Measurements from ENCODE around the gene LRP4.

LRP4 gene

DNA sequence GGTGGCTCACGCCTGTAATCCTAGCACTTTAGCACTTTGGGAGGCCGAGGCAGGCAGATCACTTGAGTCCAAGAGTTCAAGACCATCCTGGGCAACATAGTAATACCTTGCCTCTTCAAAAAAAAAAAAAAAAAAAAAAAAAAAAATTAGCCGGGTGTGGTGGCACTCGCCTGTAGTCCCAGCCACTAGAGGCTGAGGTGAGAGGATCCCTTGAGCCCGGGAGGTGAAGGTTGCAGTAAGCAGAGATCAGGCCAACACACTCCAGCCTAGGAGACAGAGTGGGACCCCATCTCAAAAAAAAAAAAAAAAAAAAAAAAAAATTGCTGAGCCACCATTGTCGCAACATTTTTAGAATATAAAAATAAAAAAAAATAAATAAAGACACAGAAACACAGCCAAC is 79.8 kb downstream of the LRP4 start:
- no peak for DNase-seq

DNA sequence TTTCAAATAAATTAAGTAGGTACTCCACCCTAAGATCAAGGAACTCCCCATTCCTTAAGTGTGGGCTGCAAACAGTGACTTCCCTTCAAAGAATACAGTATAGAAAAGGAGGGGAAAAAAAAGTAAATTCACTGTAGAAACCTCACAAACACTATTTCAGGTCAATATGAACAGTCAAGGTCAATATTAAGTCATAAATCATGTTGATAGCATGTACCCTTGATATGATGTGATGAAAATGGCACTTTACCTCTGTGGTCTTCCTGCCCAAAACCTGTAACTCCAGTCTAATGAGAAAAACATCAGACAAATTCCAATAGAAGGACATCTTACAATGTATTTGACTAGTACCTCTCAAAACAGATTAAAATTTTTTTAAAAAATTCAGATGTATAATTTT is 80.5 kb downstream of the LRP4 start:
- no peak for DNase-seq

DNA sequence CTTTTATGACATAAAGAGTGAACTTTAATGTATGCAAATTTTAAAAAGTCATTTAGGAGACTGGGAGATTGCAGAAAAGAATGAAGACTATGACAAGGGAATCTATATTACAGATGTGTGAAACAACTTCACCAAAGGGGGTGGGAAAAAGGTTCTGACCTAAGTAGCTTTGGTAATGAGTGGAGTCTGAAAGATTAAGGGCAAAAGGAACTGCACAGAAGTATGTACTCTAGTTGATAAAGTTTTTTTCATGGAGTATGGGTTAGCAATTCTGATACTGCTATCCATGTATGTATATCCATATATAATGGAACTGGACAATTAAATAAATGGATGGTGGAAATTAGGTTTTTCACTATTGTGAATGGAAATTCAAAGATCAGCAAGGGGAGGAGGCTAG is 81.5 kb downstream of the LRP4 start:
- no peak for DNase-seq

DNA sequence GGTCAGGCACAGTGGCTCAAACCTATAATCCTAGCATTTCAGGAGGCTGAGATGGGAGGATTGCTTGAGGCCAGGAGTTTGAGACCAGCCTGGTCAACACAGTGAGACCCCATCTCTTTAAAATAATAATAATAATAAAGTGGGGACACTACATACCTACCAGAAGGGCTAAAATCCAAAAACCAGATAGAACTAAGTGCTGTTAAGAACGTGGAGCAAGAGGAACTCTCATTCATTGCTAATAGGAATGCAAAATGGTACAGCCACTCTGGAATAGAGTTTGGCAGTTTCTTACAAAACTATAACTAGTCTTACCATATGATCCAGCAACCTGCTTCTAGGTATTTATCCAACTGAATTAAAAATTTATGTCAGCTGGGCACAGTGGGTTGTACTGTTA is 81.9 kb downstream of the LRP4 start:
- no peak for DNase-seq

DNA sequence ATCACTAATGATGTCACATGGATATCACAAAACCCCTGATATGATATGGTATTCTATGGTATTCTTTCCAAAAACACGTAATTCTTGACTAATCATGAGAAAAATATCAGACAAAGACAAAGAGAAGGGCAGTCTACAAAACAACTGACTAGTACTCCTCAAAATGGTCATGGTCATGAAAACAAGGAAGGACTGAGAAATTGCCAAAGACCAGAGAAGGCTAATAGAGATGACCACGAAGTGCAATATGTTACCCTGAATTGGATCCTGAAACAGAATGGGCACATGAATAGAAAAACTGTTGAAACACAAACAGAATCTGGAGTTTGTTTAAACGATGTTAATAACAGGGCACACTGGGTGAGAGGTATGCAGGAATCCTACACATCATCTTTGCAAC is 82.5 kb downstream of the LRP4 start:
- no peak for DNase-seq

DNA sequence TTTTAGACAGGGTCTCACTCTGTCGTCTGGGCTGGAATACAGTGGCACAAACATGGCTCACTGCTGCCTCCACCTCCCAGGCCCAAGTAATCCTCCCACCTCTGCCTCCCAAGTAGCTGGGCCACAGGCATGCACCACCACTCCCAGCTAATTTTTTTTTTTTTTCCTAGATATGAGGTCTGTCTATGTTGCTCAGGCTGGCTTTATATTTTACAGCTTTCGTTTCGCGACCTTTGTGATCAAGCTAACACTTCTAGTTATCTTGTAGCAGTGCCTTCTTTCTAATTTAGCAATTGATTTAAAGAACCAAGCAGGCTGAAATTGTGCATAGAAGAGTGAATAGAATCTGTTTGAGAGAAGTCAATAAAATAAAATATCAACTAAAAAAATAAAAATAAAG is 83.5 kb downstream of the LRP4 start:
- no peak for DNase-seq

DNA sequence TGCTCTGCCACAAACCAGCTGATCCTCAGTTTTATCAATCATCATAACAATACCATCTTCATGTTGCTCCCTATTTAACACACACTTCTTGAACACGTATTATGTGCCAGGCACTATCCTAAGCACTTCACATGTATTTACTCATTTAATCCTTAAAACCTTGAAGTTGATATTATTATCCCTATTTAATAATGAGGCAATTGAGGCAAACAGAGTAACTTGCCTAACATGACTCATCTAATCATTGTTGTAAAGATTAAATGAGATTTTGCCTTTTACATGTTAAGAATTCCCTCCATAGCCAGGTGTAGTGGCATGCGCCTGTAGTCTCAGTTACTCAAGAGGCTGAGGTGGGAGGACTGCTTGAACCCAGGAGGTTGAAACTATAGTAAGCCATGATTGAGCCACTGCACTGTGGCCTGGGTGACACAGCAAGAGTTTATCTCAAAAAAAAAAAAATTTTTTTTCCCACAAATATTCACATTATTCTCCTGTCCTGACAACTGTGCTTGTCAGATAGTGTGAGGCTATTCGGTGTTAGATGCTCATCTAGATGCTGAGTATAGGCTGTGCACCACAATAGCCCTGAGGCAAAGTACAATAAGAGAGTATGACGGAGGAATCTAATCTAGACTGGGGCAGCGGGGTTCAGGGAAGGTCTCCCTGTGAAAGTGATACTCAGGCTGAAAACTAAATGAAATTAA is 85.7 kb downstream of the LRP4 start:
- no peak for DNase-seq

DNA sequence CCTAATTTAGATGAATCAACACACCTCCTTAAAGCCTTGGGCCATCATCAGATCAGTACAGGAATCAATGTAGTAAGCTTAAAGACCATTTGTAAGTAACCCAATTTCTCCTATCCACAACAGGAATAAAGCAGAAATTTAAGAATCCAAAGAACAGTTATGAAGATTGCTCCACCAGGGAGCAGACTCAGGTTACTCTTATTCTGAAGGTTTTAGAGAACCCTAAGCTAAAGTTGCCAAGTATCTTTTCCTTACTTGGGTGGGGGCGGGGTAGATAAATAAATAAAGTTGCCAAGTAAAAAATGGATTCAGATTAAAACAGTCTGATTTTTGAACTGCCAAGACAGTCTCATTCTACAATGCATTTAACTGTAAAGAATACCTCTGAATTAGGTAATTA is 90.4 kb downstream of the LRP4 start:
- no peak for DNase-seq

DNA sequence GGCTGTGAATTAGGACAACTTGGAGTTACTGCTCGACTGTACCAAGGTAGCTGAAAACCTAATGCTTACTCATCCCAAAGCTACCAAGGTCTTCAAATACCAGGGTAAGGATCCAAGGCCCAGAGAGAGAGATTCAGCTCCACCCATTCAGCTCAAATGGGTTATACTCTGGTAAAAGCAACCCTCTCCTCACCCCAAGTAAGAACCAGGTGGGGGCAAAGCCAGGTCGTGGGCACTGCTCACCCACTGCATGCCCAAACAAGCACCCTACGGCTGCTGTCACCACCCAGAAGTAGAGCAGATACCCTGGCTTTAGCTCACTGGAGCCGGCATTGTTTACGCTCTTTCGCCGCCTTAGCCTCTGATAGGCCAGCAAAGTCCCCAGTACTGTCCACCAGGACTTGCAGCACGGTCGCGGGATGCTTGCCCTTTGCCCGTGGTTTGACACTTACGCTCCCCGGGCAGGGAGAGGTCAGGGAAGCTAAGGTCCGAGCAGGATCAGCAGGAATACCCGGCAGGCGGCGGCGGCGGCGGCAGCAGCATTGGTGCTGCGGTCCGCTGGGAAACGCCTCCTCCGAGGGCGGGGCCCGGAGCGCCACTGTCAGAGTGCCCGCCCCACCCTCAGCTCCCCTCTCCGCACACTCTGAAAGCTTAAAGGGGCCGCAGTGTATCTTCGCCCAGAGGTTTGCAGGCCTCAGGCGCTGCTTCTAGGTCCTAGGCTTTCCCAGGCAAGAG is 91.9 kb downstream of the LRP4 start:
- DNase-seq: peak; percentile 42 to 80 (median 49)

DNA sequence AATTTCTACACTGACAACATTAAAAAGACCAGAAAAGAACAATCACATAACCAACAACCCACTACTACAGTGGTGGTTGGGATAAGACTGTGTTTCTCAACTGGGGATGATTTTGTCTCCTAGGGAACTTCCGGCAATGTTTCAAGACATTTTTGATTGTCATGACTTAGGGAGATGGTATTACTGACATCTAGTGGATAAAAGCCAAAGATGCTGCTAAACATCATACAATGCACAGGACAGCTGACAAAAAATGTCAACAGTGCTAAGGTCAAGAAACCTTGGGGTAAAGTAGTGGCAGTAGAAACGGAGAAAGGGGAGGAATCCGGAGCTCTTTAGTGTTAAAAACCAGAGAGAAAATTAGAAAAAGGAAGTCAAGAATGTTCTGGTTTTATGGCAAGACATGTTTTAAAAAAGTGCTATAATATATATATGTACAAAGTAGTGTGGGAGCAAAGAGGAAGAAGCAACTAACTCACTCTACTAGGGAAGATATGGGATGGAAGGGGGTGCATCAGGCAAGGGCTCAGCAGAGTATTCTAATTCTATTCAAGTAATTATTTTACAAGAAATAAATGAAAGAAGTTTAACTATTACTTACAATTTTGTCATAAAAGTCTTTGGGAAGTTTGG is 109.4 kb downstream of the LRP4 start:
- peak in 1 of 5 experiments; percentile 47 for DNase-seq
